Vagina (tissue), 2 donors: ENCODE data around the gene TNNC1.

Experiments used
- POLR2AphosphoS5 ChIP-seq, 2 donors: sonication (generic); formaldehyde crosslinking; IDR thresholded peaks; one replicate each; pipeline ENCODE4 v1.9.0; 2017; ENCODE audit warnings: antibody characterized with exemption in 2 of 2, mild to moderate bottlenecking in 2 of 2, low read depth in 1 of 2; ENCODE audit not compliant: insufficient read depth in 1 of 2
- TF ChIP-seq, protein P1 (sequence below), 3 experiments: fragments of 450-650 bp in 2 of 3; fragments of 200-600 bp in 1 of 3; sonication (generic) in 1 of 3; IDR thresholded peaks; one replicate each; pipeline ENCODE4 v1.5.1; 2017 to 2019; ENCODE audit warnings: antibody characterized with exemption in 3 of 3, mild to moderate bottlenecking in 2 of 3, moderate library complexity in 2 of 3

DNA sequence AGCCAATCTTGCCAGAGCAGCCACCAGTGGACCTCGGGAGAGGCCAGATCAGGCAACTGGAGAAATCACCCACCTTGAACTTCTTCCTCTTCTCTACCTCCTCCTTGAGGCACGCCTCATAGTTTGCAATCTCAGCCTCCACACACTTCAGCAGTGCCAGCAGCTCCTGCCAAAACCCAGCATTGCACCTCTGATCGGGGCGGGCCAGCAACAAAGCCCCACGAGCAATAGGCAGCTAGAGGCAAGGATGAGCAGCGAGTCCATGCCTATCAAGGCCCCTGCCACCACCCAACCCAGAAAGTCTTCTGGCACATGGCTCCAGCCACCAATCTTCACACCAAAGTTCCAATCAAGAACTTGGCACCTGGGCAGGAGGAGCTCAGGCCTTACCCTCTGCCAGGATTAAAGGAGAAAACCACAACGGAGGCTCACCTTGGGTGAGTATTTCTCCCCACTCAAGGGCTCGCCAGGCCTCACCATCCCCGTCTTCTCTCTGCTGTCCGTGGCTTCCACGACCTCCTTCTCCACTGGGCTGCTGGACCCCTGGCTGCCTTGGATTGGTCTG lies 51.1 kb downstream of the TNNC1 start:
- TF ChIP-seq, protein P1, sequence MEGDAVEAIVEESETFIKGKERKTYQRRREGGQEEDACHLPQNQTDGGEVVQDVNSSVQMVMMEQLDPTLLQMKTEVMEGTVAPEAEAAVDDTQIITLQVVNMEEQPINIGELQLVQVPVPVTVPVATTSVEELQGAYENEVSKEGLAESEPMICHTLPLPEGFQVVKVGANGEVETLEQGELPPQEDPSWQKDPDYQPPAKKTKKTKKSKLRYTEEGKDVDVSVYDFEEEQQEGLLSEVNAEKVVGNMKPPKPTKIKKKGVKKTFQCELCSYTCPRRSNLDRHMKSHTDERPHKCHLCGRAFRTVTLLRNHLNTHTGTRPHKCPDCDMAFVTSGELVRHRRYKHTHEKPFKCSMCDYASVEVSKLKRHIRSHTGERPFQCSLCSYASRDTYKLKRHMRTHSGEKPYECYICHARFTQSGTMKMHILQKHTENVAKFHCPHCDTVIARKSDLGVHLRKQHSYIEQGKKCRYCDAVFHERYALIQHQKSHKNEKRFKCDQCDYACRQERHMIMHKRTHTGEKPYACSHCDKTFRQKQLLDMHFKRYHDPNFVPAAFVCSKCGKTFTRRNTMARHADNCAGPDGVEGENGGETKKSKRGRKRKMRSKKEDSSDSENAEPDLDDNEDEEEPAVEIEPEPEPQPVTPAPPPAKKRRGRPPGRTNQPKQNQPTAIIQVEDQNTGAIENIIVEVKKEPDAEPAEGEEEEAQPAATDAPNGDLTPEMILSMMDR (IDR thresholded peaks at IDR 0.05) = no peak
- no peak for TF ChIP-seq POLR2AphosphoS5 (IDR thresholded peaks at IDR 0.05; ENCODE audit: insufficient read depth in 1 of 2, low read depth in 1 of 2)
